ENCODE results near the gene PCGF1. TPM values are rescaled to one million over a fixed set of nuclear protein-coding genes. Genes with fewer than 3 reads are reported as not detected.

Gene PCGF1
- 33.9 and 67.3 TPM in 2 replicates for total RNA-seq (2014; rRNA removed; shearing (Covaris generic))

- DNase-seq (ENCODE audit: low spot score), result peak; percentile 98
Measured at GRCh38 chr2:74507145-74507925, at the start of gene PCGF1. PCGF1 (minus strand) TSS chr2:74507695; CDS start chr2:74507668, 27 bp downstream.

GRCh38 chr2:74556831-74557370 lies 49.4 kb upstream of the PCGF1 start:
- no peak for DNase-seq (ENCODE audit: low spot score)

GRCh38 chr2:74556159-74556558 lies 48.7 kb upstream of the PCGF1 start:
- DNase-seq (ENCODE audit: low spot score), result no peak

GRCh38 chr2:74555610-74556103 lies 48.2 kb upstream of the PCGF1 start:
- DNase-seq (ENCODE audit: low spot score), result no peak

GRCh38 chr2:74554820-74555531 lies 47.5 kb upstream of the PCGF1 start:
- DNase-seq (ENCODE audit: low spot score), result peak; percentile 41

- peak; percentile 75 for DNase-seq (ENCODE audit: low spot score)
Measured at GRCh38 chr2:74553892-74554819, 46.7 kb upstream of the PCGF1 start, which contains the start of the genes DOK1 and LOXL3. DOK1 (plus strand) TSS chr2:74554720; CDS start chr2:74554755, 35 bp downstream. LOXL3 (minus strand) TSS chr2:74553942; CDS start chr2:74552634, 1,308 bp downstream.

- no peak for DNase-seq (ENCODE audit: low spot score)
Measured at GRCh38 chr2:74552914-74553811, 45.7 kb upstream of the PCGF1 start.

- no peak for DNase-seq (ENCODE audit: low spot score)
Measured at GRCh38 chr2:74551942-74552913, 44.7 kb upstream of the PCGF1 start.

- no peak for DNase-seq (ENCODE audit: low spot score)
Measured at GRCh38 chr2:74551530-74551929, 44.0 kb upstream of the PCGF1 start.

- DNase-seq (ENCODE audit: low spot score), result no peak
Measured at GRCh38 chr2:74550231-74550630, 42.7 kb upstream of the PCGF1 start.

GRCh38 chr2:74548900-74549826 lies 41.7 kb upstream of the PCGF1 start:
- no peak for DNase-seq (ENCODE audit: low spot score)

- no peak for DNase-seq (ENCODE audit: low spot score)
Measured at GRCh38 chr2:74548285-74548899, 40.9 kb upstream of the PCGF1 start.

- no peak for DNase-seq (ENCODE audit: low spot score)
Measured at GRCh38 chr2:74546004-74546403, 38.5 kb upstream of the PCGF1 start.

GRCh38 chr2:74544634-74545033 lies 37.1 kb upstream of the PCGF1 start:
- no peak for DNase-seq (ENCODE audit: low spot score)

- DNase-seq (ENCODE audit: low spot score), result no peak
Measured at GRCh38 chr2:74542978-74543377, 35.5 kb upstream of the PCGF1 start.

- no peak for DNase-seq (ENCODE audit: low spot score)
Measured at GRCh38 chr2:74540291-74540690, 32.8 kb upstream of the PCGF1 start.

GRCh38 chr2:74538881-74539339 lies 31.4 kb upstream of the PCGF1 start:
- DNase-seq (ENCODE audit: low spot score), result no peak
